Measurements from ENCODE around the gene S100A9. TPM values are rescaled to one million over a fixed set of nuclear protein-coding genes. Genes with fewer than 3 reads are reported as not detected.
A peak's percentile ranks its signal among the peaks of the same experiment; 100 is the strongest.

The S100A9 gene
- total and polyA plus RNA-seq, 4 donors, result 35.0 to 603 (median 158) TPM

DNA sequence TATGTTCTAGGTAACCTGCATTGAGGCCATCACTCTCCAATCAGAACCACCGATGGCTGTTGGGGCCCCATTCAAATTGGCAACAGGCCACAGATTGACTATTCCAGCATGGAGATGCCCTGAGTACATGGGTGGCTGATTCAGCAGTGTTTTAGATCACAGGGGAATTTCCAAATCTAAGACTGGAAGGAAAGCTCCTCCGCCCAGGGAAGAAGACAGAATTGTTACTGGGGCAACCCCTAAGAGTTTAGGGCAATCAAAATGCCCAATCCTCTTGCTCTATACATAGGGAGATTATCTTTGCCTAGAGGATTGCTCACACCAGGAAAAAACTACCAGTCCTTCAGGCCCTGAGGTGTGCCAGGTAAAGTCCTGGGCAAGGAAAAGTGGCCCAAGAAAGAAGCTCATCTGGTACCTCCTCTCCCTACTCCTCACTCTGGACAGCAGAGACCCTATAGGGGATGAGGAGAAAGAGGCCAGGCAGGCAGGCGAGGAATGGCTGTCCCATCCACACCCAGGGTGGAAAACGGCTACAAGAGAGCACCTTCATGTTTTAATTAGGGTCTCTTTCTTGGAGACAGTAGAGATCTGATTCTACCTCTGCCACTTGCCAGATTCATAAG is 27.4 kb downstream of the S100A9 start:
- Histone ChIP-seq H3K27ac (ENCODE audit: low read depth in 1 of 2, low read length in 2 of 2) (peak overlapping the region in 1 of 2 donors; percentile 7), H3K4me3 (ENCODE audit: low read depth in 1 of 3, low read length in 3 of 3) (no peak overlapping the region), H3K27me3 (ENCODE audit: control insufficient read depth in 4 of 4, insufficient read depth in 4 of 4, low read length in 3 of 4) (peaks cover 0 to 2% (median 0%) of the 10 kb centered on the region in 4 donors), H3K9ac (ENCODE audit: low read depth in 1 of 2, low read length in 2 of 2) (no peak overlapping the region), H3K36me3 (ENCODE audit: control insufficient read depth in 4 of 4, insufficient read depth in 3 of 4, low read depth in 1 of 4, low read length in 3 of 4) (no peaks in the 10 kb centered on the region), H3K9me3 (ENCODE audit: control insufficient read depth in 4 of 4, low read length in 3 of 4) (peaks cover 0 to 5% (median 2%) of the 10 kb centered on the region in 4 donors), H3K4me1 (ENCODE audit: control insufficient read depth in 4 of 4, insufficient read depth in 4 of 4, low read length in 3 of 4) (no peaks in the 10 kb centered on the region)
- DNase-seq (ENCODE audit: low spot score), result no peak
- WGBS, result 76% methylated on average over 4 of the region's 4 CpGs
- no peak for TF ChIP-seq RXRA (IDR thresholded peaks at IDR 0.05)
- no peak for TF ChIP-seq HNF4G (IDR thresholded peaks at IDR 0.05)
- TF ChIP-seq ATF3 (IDR thresholded peaks at IDR 0.05), result no peak
- no peak for TF ChIP-seq JUND (IDR thresholded peaks at IDR 0.05)
- TF ChIP-seq, protein P1, sequence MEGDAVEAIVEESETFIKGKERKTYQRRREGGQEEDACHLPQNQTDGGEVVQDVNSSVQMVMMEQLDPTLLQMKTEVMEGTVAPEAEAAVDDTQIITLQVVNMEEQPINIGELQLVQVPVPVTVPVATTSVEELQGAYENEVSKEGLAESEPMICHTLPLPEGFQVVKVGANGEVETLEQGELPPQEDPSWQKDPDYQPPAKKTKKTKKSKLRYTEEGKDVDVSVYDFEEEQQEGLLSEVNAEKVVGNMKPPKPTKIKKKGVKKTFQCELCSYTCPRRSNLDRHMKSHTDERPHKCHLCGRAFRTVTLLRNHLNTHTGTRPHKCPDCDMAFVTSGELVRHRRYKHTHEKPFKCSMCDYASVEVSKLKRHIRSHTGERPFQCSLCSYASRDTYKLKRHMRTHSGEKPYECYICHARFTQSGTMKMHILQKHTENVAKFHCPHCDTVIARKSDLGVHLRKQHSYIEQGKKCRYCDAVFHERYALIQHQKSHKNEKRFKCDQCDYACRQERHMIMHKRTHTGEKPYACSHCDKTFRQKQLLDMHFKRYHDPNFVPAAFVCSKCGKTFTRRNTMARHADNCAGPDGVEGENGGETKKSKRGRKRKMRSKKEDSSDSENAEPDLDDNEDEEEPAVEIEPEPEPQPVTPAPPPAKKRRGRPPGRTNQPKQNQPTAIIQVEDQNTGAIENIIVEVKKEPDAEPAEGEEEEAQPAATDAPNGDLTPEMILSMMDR (IDR thresholded peaks at IDR 0.05; ENCODE audit: low read depth, low read length, missing input control), result no peak
- TF ChIP-seq ZBTB33 (IDR thresholded peaks at IDR 0.05), result no peak
- no peak for TF ChIP-seq EGR1 (IDR thresholded peaks at IDR 0.05; ENCODE audit: low read depth in 2 of 2)
- no peak for TF ChIP-seq REST (IDR thresholded peaks at IDR 0.05)

DNA sequence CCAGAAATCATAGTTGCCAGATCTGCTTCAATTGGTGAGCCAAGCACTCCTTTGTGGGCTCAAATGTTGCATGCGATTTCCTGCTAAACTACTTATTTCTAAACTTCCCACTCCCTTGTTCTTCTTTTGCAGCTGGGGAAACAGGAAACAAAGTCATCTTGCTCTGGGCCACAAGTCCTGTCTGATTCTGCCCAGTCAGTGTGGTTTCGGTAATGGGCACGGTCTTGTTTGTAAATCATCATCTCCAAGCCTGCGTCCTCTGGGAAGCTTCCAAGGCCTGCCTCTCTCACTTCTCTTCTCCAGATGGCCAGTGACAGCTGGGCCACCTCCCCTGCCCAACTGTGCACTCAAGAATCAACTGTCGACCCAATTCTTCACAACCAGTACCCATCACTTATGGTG is 28.8 kb downstream of the S100A9 start:
- Histone ChIP-seq H3K9me3 (ENCODE audit: control insufficient read depth in 4 of 4, low read length in 3 of 4) (peaks cover 0 to 2% (median 0%) of the 10 kb centered on the region in 4 donors), H3K4me1 (ENCODE audit: control insufficient read depth in 4 of 4, insufficient read depth in 4 of 4, low read length in 3 of 4) (no peaks in the 10 kb centered on the region), H3K27ac (ENCODE audit: low read depth in 1 of 2, low read length in 2 of 2) (no peak overlapping the region), H3K27me3 (ENCODE audit: control insufficient read depth in 4 of 4, insufficient read depth in 4 of 4, low read length in 3 of 4) (no peaks in the 10 kb centered on the region), H3K36me3 (ENCODE audit: control insufficient read depth in 4 of 4, insufficient read depth in 3 of 4, low read depth in 1 of 4, low read length in 3 of 4) (no peaks in the 10 kb centered on the region), H3K4me3 (ENCODE audit: low read depth in 1 of 3, low read length in 3 of 3) (no peak overlapping the region), H3K9ac (ENCODE audit: low read depth in 1 of 2, low read length in 2 of 2) (no peak overlapping the region)
- WGBS, result 72% methylated on average over 5 of the region's 5 CpGs
- peak; percentile 27 for DNase-seq (ENCODE audit: low spot score)
- TF ChIP-seq, protein P1 (IDR thresholded peaks at IDR 0.05; ENCODE audit: low read depth, low read length, missing input control), result no peak
- TF ChIP-seq TAF1 (conservative IDR thresholded peaks at IDR 0.05), result no peak
- no peak for TF ChIP-seq RXRA (IDR thresholded peaks at IDR 0.05)
- TF ChIP-seq MAX (IDR thresholded peaks at IDR 0.05), result peak; percentile 44
- peak; percentile 22 for TF ChIP-seq YY1 (IDR thresholded peaks at IDR 0.05)
